Fibroblast of pulmonary artery (primary cell): Measurements from ENCODE around the gene CHD9.
A peak's percentile ranks its signal among the peaks of the same experiment; 100 is the strongest.

Source experiments
- DNase-seq: peaks from one replicate; pipeline ENCODE4 v3.0.0-alpha.2; 2010; ENCODE audit warnings: low read depth
- H3K4me3 ChIP-seq: replicated peaks from 2 replicates; pipeline ENCODE4 v1.5.1; 2011; ENCODE audit warnings: low read depth, mild to moderate bottlenecking, control low read depth, low read length, moderate library complexity
- TF ChIP-seq, protein P1 (sequence below): IDR thresholded peaks from 2 replicates; pipeline ENCODE4 v1.5.1; 2011; ENCODE audit warnings: mild to moderate bottlenecking, control low read depth, low read length, inconsistent platforms; ENCODE audit errors: missing control alignments

The CHD9 gene

DNA sequence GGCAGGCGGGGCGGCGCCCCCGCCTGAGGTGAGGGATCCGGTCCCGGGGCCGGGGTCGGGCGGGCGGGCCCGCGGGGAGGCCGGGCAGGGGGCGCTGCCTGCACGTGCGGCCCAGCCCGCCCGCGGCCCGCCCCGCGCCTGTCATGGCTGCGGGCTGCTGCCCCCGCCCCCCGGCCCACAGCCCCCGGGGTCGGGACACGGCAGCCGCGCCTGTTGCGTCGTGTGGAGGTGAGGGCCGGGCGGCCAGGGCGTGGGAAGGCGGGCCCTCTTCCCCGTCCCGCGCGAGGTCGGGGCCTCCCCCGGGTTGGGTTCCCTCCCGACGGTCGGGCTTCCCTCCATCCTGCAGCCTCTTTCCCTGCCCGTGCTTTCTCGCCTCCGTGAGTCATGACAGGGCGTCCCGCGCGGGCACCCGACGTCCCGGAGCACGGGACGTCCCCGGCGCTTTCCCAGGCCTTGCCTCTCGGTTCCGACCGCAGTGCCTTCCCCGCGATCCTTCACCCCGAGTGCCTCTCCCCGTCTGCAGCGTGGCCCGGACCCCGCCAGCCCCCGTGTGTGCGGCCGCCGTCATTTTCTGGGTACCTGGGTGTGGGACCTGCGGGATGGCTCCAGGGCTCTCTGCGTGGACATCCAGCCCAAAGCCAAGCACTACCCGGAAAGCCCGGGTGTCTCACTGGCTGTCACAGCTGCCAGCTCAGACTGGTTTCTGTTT lies 76.7 kb downstream of the CHD9 start:
- peak; percentile 40 for DNase-seq
- H3K4me3 ChIP-seq: peak overlapping the region; percentile 74
- TF ChIP-seq, protein P1, sequence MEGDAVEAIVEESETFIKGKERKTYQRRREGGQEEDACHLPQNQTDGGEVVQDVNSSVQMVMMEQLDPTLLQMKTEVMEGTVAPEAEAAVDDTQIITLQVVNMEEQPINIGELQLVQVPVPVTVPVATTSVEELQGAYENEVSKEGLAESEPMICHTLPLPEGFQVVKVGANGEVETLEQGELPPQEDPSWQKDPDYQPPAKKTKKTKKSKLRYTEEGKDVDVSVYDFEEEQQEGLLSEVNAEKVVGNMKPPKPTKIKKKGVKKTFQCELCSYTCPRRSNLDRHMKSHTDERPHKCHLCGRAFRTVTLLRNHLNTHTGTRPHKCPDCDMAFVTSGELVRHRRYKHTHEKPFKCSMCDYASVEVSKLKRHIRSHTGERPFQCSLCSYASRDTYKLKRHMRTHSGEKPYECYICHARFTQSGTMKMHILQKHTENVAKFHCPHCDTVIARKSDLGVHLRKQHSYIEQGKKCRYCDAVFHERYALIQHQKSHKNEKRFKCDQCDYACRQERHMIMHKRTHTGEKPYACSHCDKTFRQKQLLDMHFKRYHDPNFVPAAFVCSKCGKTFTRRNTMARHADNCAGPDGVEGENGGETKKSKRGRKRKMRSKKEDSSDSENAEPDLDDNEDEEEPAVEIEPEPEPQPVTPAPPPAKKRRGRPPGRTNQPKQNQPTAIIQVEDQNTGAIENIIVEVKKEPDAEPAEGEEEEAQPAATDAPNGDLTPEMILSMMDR: no peak

DNA sequence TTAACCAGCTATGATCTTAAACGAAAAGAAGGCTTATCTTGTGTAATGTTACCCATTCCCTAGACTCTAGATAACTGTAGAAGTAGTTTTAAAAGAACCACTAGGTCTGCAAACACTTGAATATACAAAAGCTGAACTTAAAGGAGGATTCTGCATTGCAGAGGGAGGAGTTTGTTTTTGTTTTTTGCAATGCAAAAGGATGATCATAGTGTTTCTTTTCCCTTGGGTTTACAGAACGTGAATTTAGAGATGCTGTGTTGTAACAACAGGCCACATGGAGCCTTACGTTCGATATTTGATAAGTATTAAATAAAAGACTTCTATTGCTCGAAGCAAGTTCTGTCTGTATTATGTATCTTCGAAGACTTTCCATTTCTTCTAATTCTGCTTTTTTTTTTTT lies 77.6 kb downstream of the CHD9 start:
- TF ChIP-seq, protein P1: no peak
- peak overlapping the region; percentile 74 for H3K4me3 ChIP-seq
- peak; percentile 30 for DNase-seq

DNA sequence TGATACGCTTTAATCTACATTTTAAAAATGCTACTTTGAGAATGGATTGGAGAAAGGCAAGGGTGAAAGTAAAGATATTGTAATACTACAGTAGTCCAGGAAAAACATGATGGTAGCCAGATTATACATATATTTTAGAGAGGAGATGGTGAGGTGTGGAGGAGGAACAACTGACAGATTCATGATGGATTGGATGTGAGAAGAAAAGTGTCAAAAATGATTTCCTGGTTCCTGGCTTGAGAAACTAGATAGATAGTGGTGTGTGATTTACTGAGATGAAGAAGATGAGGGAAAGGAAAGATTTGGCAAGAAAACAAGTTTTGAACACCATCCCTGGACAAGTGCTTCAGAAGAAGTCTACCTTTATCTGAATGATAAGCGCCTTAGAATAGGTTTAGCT lies 80.5 kb downstream of the CHD9 start:
- TF ChIP-seq, protein P1: no peak
- no peak overlapping the region for H3K4me3 ChIP-seq
- no peak for DNase-seq

DNA sequence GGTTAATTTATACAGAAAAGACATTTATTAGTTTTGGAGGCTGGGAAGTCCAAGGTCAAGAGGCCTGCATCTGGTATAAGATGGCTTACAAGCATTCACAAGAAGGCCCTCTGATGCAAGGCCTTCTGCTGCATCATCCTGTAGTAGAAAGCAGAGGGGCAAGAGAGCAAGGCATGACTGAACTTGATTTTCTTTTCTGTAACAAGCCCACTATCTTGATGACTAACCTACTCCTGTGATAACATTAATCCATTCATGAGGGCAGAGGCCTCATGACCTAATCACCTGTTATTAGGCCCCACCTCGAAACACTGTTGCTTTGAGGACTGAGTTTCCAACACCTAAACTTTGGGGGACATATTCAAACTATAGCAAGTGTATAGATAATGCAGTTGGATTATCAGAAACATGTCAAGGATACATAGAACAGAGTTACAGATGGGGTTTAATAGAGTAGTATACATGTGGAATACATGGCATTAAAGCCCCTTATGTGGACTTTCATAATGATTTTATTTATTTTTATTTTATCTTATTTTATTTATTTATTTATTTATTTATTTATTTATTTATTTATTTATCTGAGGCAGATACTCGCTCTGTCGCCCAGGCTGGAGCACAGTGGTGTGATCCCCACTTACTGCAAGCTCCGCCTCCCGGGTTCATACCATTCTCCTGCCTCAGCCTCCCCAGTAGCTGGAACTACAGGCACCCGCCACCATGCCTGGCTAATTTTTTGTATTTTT lies 88.2 kb downstream of the CHD9 start:
- H3K4me3 ChIP-seq: no peak overlapping the region
- peak; percentile 16 for DNase-seq
- TF ChIP-seq, protein P1: no peak

DNA sequence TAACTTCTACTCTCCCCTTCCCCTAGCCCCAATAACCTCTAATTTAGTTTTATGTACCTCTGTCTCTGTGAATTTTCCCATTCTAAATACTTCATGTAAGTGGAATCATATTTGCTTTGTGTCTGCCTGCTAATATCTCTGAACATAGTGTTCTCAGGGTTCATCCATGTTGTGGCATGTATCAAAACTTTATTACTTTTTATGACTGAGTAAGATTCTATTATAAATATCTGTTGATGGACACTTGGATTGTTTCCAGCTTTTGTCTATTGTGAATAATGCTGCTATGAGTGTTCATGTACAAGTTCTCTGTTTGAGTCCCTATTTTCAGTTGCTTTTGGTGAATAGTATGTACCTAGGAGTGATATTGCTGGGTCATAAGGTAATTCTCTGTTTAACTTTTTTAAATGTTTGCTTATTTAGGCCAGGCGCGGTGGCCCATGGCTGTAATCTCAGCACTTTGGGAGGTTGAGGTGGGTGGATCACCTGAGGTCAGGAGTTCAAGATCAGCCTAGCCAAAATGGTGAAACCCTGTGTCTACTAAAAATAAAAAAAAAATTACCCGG lies 92.8 kb downstream of the CHD9 start:
- H3K4me3 ChIP-seq: no peak overlapping the region
- TF ChIP-seq, protein P1: no peak
- DNase-seq: no peak

DNA sequence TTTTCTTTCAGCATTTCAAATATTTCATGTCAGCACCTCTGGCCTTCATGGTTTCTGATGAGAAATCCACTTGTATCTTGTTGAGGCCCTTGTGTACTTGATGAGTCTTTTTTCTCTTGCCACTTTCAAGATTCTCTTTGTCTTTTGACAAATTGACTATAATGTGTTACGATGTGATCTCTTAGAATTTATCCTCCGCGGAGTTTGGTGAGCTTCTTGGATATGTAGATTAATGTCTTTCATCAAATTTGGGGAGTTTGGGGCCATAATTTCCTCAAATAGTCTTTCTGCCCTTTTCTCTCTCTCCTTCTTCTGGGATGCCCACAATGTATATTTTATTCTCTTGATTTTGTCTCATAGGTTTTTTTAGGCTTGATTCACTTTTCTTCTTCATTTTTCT lies 96.0 kb downstream of the CHD9 start:
- DNase-seq: no peak
- TF ChIP-seq, protein P1: no peak
- no peak overlapping the region for H3K4me3 ChIP-seq
